ENCODE measurements around the gene KRTAP21-2.

GRCh38 chr21:30714456-30714855 is 32.6 kb downstream of the KRTAP21-2 start:
- no peak for TF ChIP-seq TCF7L2 (IDR thresholded peaks at IDR 0.05; ENCODE audit: borderline replicate concordance, extremely low read depth, insufficient read depth, insufficient read length)
- TF ChIP-seq POLR2A (IDR thresholded peaks at IDR 0.05; ENCODE audit: borderline replicate concordance, extremely low read depth, insufficient read depth, insufficient read length) = no peak
- no peak for TF ChIP-seq CTCF (IDR thresholded peaks at IDR 0.05 in 2 of 3, conservative IDR thresholded peaks at IDR 0.05 in 1 of 3; ENCODE audit: borderline replicate concordance in 1 of 3, insufficient read depth in 1 of 3, low read depth in 2 of 3, low read length in 2 of 3)
- no peak for TF ChIP-seq SIN3A (IDR thresholded peaks at IDR 0.05; ENCODE audit: low read depth)
- TF ChIP-seq YY1 (IDR thresholded peaks at IDR 0.05; ENCODE audit: extremely low read depth, insufficient replicate concordance, low read depth, low read length) = no peak
- TF ChIP-seq, protein P1, sequence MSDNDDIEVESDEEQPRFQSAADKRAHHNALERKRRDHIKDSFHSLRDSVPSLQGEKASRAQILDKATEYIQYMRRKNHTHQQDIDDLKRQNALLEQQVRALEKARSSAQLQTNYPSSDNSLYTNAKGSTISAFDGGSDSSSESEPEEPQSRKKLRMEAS (IDR thresholded peaks at IDR 0.05) = no peak

All from HCT116 (cell line).